ENCODE data around the gene VIL1.

Gene VIL1

GRCh38 chr2:218476676-218477075 lies 57.8 kb downstream of the VIL1 start:
- TF ChIP-seq, protein P1, sequence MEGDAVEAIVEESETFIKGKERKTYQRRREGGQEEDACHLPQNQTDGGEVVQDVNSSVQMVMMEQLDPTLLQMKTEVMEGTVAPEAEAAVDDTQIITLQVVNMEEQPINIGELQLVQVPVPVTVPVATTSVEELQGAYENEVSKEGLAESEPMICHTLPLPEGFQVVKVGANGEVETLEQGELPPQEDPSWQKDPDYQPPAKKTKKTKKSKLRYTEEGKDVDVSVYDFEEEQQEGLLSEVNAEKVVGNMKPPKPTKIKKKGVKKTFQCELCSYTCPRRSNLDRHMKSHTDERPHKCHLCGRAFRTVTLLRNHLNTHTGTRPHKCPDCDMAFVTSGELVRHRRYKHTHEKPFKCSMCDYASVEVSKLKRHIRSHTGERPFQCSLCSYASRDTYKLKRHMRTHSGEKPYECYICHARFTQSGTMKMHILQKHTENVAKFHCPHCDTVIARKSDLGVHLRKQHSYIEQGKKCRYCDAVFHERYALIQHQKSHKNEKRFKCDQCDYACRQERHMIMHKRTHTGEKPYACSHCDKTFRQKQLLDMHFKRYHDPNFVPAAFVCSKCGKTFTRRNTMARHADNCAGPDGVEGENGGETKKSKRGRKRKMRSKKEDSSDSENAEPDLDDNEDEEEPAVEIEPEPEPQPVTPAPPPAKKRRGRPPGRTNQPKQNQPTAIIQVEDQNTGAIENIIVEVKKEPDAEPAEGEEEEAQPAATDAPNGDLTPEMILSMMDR (IDR thresholded peaks at IDR 0.05; ENCODE audit: insufficient read depth, low read length, missing control alignments): no peak
- ChIA-PET POLR2A (no interaction called here), CTCF (interaction anchor here (0.9 to 3.6 kb wide), 2 partner anchors 11 to 205 kb away, joined by 3 to 23 read pairs; no protein-coding TSS in a partner anchor)
- no peak overlapping the region for H3K4me3 ChIP-seq (ENCODE audit: low read depth, low read length)
- DNase-seq (ENCODE audit: low read depth, low spot score): no peak

DNA sequence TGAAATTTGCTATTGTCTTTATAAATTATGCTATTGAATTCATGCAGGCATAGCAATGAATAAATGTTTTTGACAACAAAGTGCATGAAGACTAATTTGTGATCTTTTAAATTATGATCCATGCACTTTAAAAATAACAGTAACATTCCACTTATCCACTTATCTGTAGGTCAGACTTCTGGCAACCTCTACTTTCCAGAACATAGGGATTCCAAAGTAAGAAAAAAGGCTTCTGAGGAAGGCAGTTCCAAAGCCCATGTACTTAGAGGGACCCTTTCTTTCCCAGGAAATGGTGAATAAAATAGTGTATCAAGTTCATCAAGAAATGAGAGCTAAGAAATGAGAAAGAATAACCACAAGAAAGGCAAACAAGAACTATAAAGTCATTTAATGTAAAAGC lies 58.3 kb downstream of the VIL1 start:
- ChIA-PET POLR2A (no interaction called here), CTCF (interaction anchor here (0.9 to 3.6 kb wide), 3 partner anchors 11 to 205 kb away, joined by 3 to 23 read pairs (median 5); no protein-coding TSS in a partner anchor)
- H3K4me3 ChIP-seq (ENCODE audit: low read depth, low read length): no peak overlapping the region
- TF ChIP-seq, protein P1 (IDR thresholded peaks at IDR 0.05; ENCODE audit: insufficient read depth, low read length, missing control alignments): no peak
- no peak for DNase-seq (ENCODE audit: low read depth, low spot score)

GRCh38 chr2:218478544-218478943 lies 59.6 kb downstream of the VIL1 start:
- no peak overlapping the region for H3K4me3 ChIP-seq (ENCODE audit: low read depth, low read length)
- POLR2A ChIA-PET: no interaction called here
- DNase-seq (ENCODE audit: low read depth, low spot score): no peak
- CTCF ChIA-PET: interaction anchor here (1.6 kb wide), 1 partner anchor 12 kb away, joined by 4 read pairs; no protein-coding TSS in a partner anchor
- TF ChIP-seq, protein P1 (IDR thresholded peaks at IDR 0.05; ENCODE audit: insufficient read depth, low read length, missing control alignments): no peak

DNA sequence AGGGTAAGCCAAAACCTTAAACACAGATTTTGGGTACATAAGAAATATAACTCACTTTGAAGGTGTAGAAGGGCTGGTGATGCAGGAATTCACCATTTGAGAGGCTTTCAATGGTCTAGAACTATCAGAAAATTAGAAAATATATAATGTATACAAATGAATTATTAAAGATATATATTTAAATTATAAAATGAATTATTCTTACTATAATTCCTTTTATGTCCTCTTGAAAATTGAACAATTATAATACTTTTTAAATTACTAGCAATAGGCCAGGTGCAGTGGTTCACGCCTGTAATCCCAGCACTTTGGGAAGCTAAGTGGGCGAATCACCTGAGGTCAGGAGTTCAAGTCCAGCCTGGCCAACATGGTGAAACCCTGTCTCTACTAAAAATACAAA lies 60.7 kb downstream of the VIL1 start:
- no peak overlapping the region for H3K4me3 ChIP-seq (ENCODE audit: low read depth, low read length)
- TF ChIP-seq, protein P1 (IDR thresholded peaks at IDR 0.05; ENCODE audit: insufficient read depth, low read length, missing control alignments): no peak
- POLR2A ChIA-PET: no interaction called here
- no peak for DNase-seq (ENCODE audit: low read depth, low spot score)
- CTCF ChIA-PET: interaction anchor here (0.8 to 1.6 kb wide), 2 partner anchors 13 to 207 kb away, joined by 3 to 4 read pairs; no protein-coding TSS in a partner anchor

DNA sequence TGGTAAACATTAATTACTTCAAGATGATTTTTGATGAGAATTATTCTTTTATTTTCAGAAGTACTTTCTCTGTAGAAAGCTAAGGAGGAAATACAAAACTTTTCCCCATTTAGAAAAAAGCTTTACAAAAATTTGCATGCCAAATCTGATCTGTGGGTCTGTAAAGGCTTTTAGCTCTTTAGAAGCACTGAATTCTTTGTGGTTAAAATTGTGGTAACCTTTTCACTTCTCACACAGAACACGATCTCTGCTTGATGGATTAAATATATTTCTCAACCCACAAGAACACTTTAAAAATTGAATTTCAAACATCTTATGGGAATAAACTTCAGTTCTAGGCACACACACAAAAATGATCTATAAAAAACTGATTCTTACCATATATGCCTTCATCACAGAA lies 63.7 kb downstream of the VIL1 start:
- no peak overlapping the region for H3K4me3 ChIP-seq (ENCODE audit: low read depth, low read length)
- ChIA-PET POLR2A (no interaction called here), CTCF (interaction anchor here (1.4 to 1.8 kb wide), 3 partner anchors 10 to 16 kb away, joined by 3 to 4 read pairs (median 3); no protein-coding TSS in a partner anchor)
- TF ChIP-seq, protein P1 (IDR thresholded peaks at IDR 0.05; ENCODE audit: insufficient read depth, low read length, missing control alignments): no peak
- no peak for DNase-seq (ENCODE audit: low read depth, low spot score)

- TF ChIP-seq, protein P1 (IDR thresholded peaks at IDR 0.05; ENCODE audit: insufficient read depth, low read length, missing control alignments): no peak
- H3K4me3 ChIP-seq (ENCODE audit: low read depth, low read length): no peak overlapping the region
- POLR2A ChIA-PET: no interaction called here
- DNase-seq (ENCODE audit: low read depth, low spot score): no peak
- CTCF ChIA-PET: no interaction called here
Observed at GRCh38 chr2:218485986-218486667, 67.2 kb downstream of the VIL1 start.
